IMR-90 (cell line): ENCODE measurements around the gene KRTAP12-4. TPM values are rescaled to one million over a fixed set of nuclear protein-coding genes. Genes with fewer than 3 reads are reported as not detected.

ENCODE experiments used
- ATAC-seq: fragments of 200-7000 bp; cut with Tn5 transposase; 2 replicates; pipeline ENCODE4 v1.9.1; 2020; ENCODE audit warnings: low read depth, mild to moderate bottlenecking, moderate library complexity
- BruUV-seq: library from RNA; stranded (reverse); fragments of 400-500 nt; replicated peaks from 2 replicates; lab custom pipeline; 2021; lab: Mats Ljungman, UMichigan
- CTCF ChIA-PET: fragments of 300-600 bp; formaldehyde crosslinking; extraction: SDS; loops from one replicate; lab custom pipeline; 2021; ENCODE audit warnings: antibody characterized with exemption; lab: Yijun Ruan, JAX
- POLR2A ChIA-PET: fragments of 300-600 bp; sonication (Branson Sonifier 250); formaldehyde crosslinking; loops from one replicate; lab custom pipeline; 2022; ENCODE audit warnings: antibody characterized with exemption; ENCODE audit not compliant: unreplicated experiment; lab: Charles Lee
- DNase-seq: peaks from one replicate; pipeline ENCODE4 v3.0.0; 2013
- H2AFZ ChIP-seq: replicated peaks from 2 replicates; pipeline ENCODE3; 2013; ENCODE audit warnings: low read length, mild to moderate bottlenecking; ENCODE audit not compliant: poor library complexity
- H2AK5ac ChIP-seq: 2 replicates; pipeline ENCODE4 v1.6.1; 2013; ENCODE audit warnings: low read depth, low read length, inconsistent platforms
- H2AK9ac ChIP-seq: replicated peaks from 2 replicates; pipeline ENCODE3; 2013; ENCODE audit warnings: mild to moderate bottlenecking, low read depth, low read length, moderate library complexity; ENCODE audit not compliant: poor library complexity
- H2BK120ac ChIP-seq: 2 replicates; pipeline ENCODE4 v1.6.1; 2013; ENCODE audit warnings: low read depth, low read length, inconsistent platforms
- H2BK15ac ChIP-seq: 3 replicates; pipeline ENCODE4 v1.6.1; 2013; ENCODE audit warnings: low read depth, low read length, inconsistent platforms
- H2BK20ac ChIP-seq: 2 replicates; pipeline ENCODE4 v1.6.1; 2013; ENCODE audit warnings: low read depth, mild to moderate bottlenecking, inconsistent platforms, low read length, moderate library complexity
- H2BK5ac ChIP-seq: 2 replicates; pipeline ENCODE4 v1.6.1; 2013; ENCODE audit warnings: mild to moderate bottlenecking, low read depth, low read length, inconsistent platforms; ENCODE audit not compliant: poor library complexity, severe bottlenecking
- H3K14ac ChIP-seq: replicated peaks from 2 replicates; pipeline ENCODE4 v1.6.1; 2013; ENCODE audit warnings: low read depth, low read length, inconsistent platforms
- H3K18ac ChIP-seq: 2 replicates; pipeline ENCODE4 v1.6.1; 2013; ENCODE audit warnings: low read depth, low read length, control low read depth
- H3K23ac ChIP-seq: 2 replicates; pipeline ENCODE4 v1.6.1; 2013; ENCODE audit warnings: low read depth, low read length, inconsistent platforms
- H3K27ac ChIP-seq: 2 replicates; pipeline ENCODE4 v1.5.1; 2013; ENCODE audit warnings: mild to moderate bottlenecking, control low read depth, low read length; ENCODE audit not compliant: insufficient read depth
- H3K27me3 ChIP-seq: 2 replicates; pipeline ENCODE4 v1.6.1; 2013; ENCODE audit warnings: low read length; ENCODE audit not compliant: control insufficient read depth, insufficient read depth
- H3K36me3 ChIP-seq: 2 replicates; pipeline ENCODE4 v1.6.1; 2013; ENCODE audit warnings: low read length, mixed read lengths; ENCODE audit not compliant: control insufficient read depth, insufficient read depth
- H3K4ac ChIP-seq: 2 replicates; pipeline ENCODE4 v1.6.1; 2013; ENCODE audit warnings: low read depth, low read length, inconsistent platforms
- H3K4me1 ChIP-seq: 2 replicates; pipeline ENCODE4 v1.6.1; 2013; ENCODE audit warnings: low read length, mixed read lengths; ENCODE audit not compliant: control insufficient read depth, insufficient read depth
- H3K4me2 ChIP-seq: 2 replicates; pipeline ENCODE4 v1.6.1; 2013; ENCODE audit warnings: low read depth, mild to moderate bottlenecking, control low read depth, low read length, moderate library complexity
- H3K4me3 ChIP-seq: 2 replicates; pipeline ENCODE4 v1.5.1; 2013; ENCODE audit warnings: low read depth, mild to moderate bottlenecking, control low read depth, low read length, moderate library complexity; ENCODE audit not compliant: insufficient read depth
- H3K56ac ChIP-seq: 2 replicates; pipeline ENCODE4 v1.6.1; 2013; ENCODE audit warnings: low read length, inconsistent platforms; ENCODE audit not compliant: insufficient read depth; ENCODE audit errors: extremely low read depth
- H3K79me1 ChIP-seq, 2 experiments: 2 replicates each; pipeline ENCODE4 v1.6.1; 2013; ENCODE audit warnings: low read length in 2 of 2, inconsistent platforms in 1 of 2, low read depth in 1 of 2
- H3K9ac ChIP-seq: 2 replicates; pipeline ENCODE4 v1.6.1; 2013; ENCODE audit warnings: low read depth, low read length, control low read depth
- H3K9me1 ChIP-seq: 2 replicates; pipeline ENCODE4 v1.6.1; 2013; ENCODE audit warnings: low read length, inconsistent platforms; ENCODE audit not compliant: insufficient read depth
- H3K9me3 ChIP-seq: 2 replicates; pipeline ENCODE4 v1.6.1; 2013; ENCODE audit warnings: low read length; ENCODE audit not compliant: control insufficient read depth, insufficient read depth
- H4K20me1 ChIP-seq: 2 replicates; pipeline ENCODE4 v1.6.1; 2013; ENCODE audit warnings: low read length, inconsistent platforms; ENCODE audit not compliant: insufficient read depth
- H4K5ac ChIP-seq: 2 replicates; pipeline ENCODE4 v1.6.1; 2013; ENCODE audit warnings: mild to moderate bottlenecking, low read depth, low read length, control low read depth
- H4K8ac ChIP-seq, 2 experiments: 2 replicates each; pipeline ENCODE4 v1.6.1; 2013; ENCODE audit warnings: low read depth in 2 of 2, low read length in 2 of 2, control low read depth in 1 of 2, inconsistent platforms in 1 of 2
- H4K91ac ChIP-seq: 2 replicates; pipeline ENCODE4 v1.6.1; 2013; ENCODE audit warnings: low read depth, low read length, inconsistent platforms; ENCODE audit not compliant: insufficient read depth
- BHLHE40 ChIP-seq: fragments of 150-350 bp; IDR thresholded peaks from 2 replicates; pipeline ENCODE4 v1.6.1; 2016; ENCODE audit warnings: mild to moderate bottlenecking, low read depth, low read length
- CEBPB ChIP-seq: IDR thresholded peaks from 2 replicates; pipeline ENCODE4 v1.6.1; 2012; ENCODE audit warnings: low read depth, low read length, improper control_type of control experiment
- CHD1 ChIP-seq: IDR thresholded peaks from 2 replicates; pipeline ENCODE4 v1.6.1; 2012; ENCODE audit warnings: low read depth, low read length, improper control_type of control experiment
- CTCF ChIP-seq: conservative IDR thresholded peaks from 2 replicates; pipeline ENCODE4 v1.5.1; 2012; ENCODE audit warnings: mild to moderate bottlenecking, low read depth, low read length, improper control_type of control experiment
- FOS ChIP-seq: fragments of 150-350 bp; IDR thresholded peaks from 2 replicates; pipeline ENCODE4 v1.6.1; 2016; ENCODE audit warnings: low read depth, low read length
- MAFK ChIP-seq: IDR thresholded peaks from 2 replicates; pipeline ENCODE4 v1.6.1; 2012; ENCODE audit warnings: low read depth, low read length, improper control_type of control experiment
- MAZ ChIP-seq: IDR thresholded peaks from 2 replicates; pipeline ENCODE4 v1.6.1; 2012; ENCODE audit warnings: low read depth, mild to moderate bottlenecking, low read length, improper control_type of control experiment, moderate library complexity, borderline replicate concordance
- MXI1 ChIP-seq: IDR thresholded peaks from 2 replicates; pipeline ENCODE4 v1.6.1; 2012; ENCODE audit warnings: low read depth, mild to moderate bottlenecking, low read length, moderate library complexity, borderline replicate concordance
- NFE2L2 ChIP-seq: fragments of 150-350 bp; IDR thresholded peaks from 2 replicates; pipeline ENCODE4 v1.6.1; 2016; ENCODE audit warnings: low read depth, mild to moderate bottlenecking, low read length
- POLR2A ChIP-seq: IDR thresholded peaks from 2 replicates; pipeline ENCODE4 v1.6.1; 2012; ENCODE audit warnings: mild to moderate bottlenecking, low read depth, low read length
- RCOR1 ChIP-seq: IDR thresholded peaks from 2 replicates; pipeline ENCODE4 v1.6.1; 2012; ENCODE audit warnings: mild to moderate bottlenecking, low read length, improper control_type of control experiment; ENCODE audit not compliant: insufficient replicate concordance
- SMC3 ChIP-seq: fragments of 150-350 bp; IDR thresholded peaks from 2 replicates; pipeline ENCODE4 v1.6.1; 2016; ENCODE audit warnings: low read depth, mild to moderate bottlenecking, antibody characterized with exemption, low read length, moderate library complexity
- WGBS, 2 experiments: methylation state at CpG; one replicate each; pipeline versions ENCODE4 v1.1.5 to v1.1.7; 2013; ENCODE audit warnings: missing lambda C conversion rate in 2 of 2; ENCODE audit not compliant: insufficient read length in 1 of 2; ENCODE audit errors: extremely low coverage in 2 of 2; 5-methylcytosine and 5-hydroxymethylcytosine counted together
- dilution Hi-C: fragments of 300-500 bp; cut with HindIII; formaldehyde crosslinking; loops from one replicate; pipeline ENCODE4 v1.14.3; 2018; ENCODE audit warnings: low sequenced_read_pairs; ENCODE audit not compliant: unreplicated experiment
- in situ Hi-C: fragments of 300-500 bp; cut with MboI; formaldehyde crosslinking; loops from 3 replicates; pipeline ENCODE4 v1.14.3; 2019; ENCODE audit warnings: low sequenced_read_pairs, inconsistent platforms, mixed read lengths
- intact Hi-C: fragments of 100-400 bp; cut with micrococcal nuclease; formaldehyde crosslinking; loops from 2 replicates; pipeline ENCODE4 v1.10.0; 2022
- polyA plus RNA-seq, 3 experiments: library from polyadenylated mRNA; depleted of rRNA; stranded (reverse); fragments of >200 nt; gene quantifications; 2 replicates each; pipeline ENCODE4 v1.2.3, GENCODE V29; 2012; ENCODE audit warnings: low replicate concordance in 1 of 3
- total RNA-seq: library from RNA; depleted of rRNA; stranded (reverse); fragments of >200 nt; gene quantifications from 2 replicates; pipeline ENCODE4 v1.2.3, GENCODE V29; 2012

Gene KRTAP12-4
- total and polyA plus RNA-seq, 2 of the 4 experiments (the other 2 are of a cell fraction) = not detected

GRCh38 chr21:44666401-44667320, 12.2 kb upstream of the KRTAP12-4 start, which contains the start of gene KRTAP12-2:
Gene KRTAP12-2, minus strand, starts transcription at chr21:44666927. Its CDS starts 41 bp downstream, at chr21:44666886.
- Histone ChIP-seq H2AK9ac (no peak within 1 kb of the TSS), H4K20me1 (no peaks in the 10 kb centered on the region), H2AK5ac (no peak within 1 kb of the TSS), H3K79me1 (no peaks in the 10 kb centered on the region), H3K18ac (no peak within 1 kb of the TSS), H2BK20ac (no peak within 1 kb of the TSS), H3K27ac (no peak within 1 kb of the TSS), H3K4ac (no peak within 1 kb of the TSS), H4K5ac (no peak within 1 kb of the TSS), H3K4me2 (no peak within 1 kb of the TSS), H2BK15ac (no peak within 1 kb of the TSS), H3K9me1 (no peaks in the 10 kb centered on the region), H3K36me3 (no peaks in the 10 kb centered on the region), H2BK5ac (no peak within 1 kb of the TSS), H3K23ac (no peak within 1 kb of the TSS), H3K56ac (no peak within 1 kb of the TSS), H4K8ac (no peak within 1 kb of the TSS), H3K4me1 (no peaks in the 10 kb centered on the region), H3K27me3 (0 out of 2 replicates have a peak, but pooled peaks cover 3% of the 10 kb centered on the region), H2BK120ac (no peak within 1 kb of the TSS), H3K9me3 (peaks cover 3% of the 10 kb centered on the region; the same call in 1 of the 2 replicates), H2AFZ (no peak within 1 kb of the TSS), H3K14ac (no peak within 1 kb of the TSS), H4K91ac (no peak within 1 kb of the TSS), H3K4me3 (no peak within 1 kb of the TSS), H3K9ac (no peak within 1 kb of the TSS)
- dilution Hi-C loops = no loop called here
- POLR2A ChIA-PET = no interaction called here
- no TSS peak for BruUV-seq
- DNase-seq (no peak), ATAC-seq (no peak)
- intact Hi-C loops = no loop called here
- 71% methylated on average over 9 of the region's 19 CpGs; no CpG with 5 or more reads in 1 of the 2 experiments for WGBS, 2 experiments
- TF ChIP-seq POLR2A (no peak), MAZ (no peak), CTCF (no peak), NFE2L2 (no peak), CHD1 (no peak), FOS (no peak), SMC3 (no peak), BHLHE40 (no peak), MAFK (no peak), CEBPB (no peak), MXI1 (no peak), RCOR1 (no peak)
- in situ Hi-C loops = no loop called here
- CTCF ChIA-PET = no interaction called here
